Endometrial microvascular endothelial cells (primary cell): ENCODE data around the gene CDH4. TPM values are rescaled to one million over a fixed set of nuclear protein-coding genes. Genes with fewer than 3 reads are reported as not detected.

ENCODE experiments used
- in situ Hi-C: cut with HindIII; loops from 2 replicates; pipeline ENCODE4 v1.10.0; 2017; ENCODE audit warnings: low sequenced_read_pairs, low pct_unique_long_range_greater_than_20kb; ENCODE audit errors: inconsistent ontology term
- total RNA-seq: library from RNA; depleted of rRNA; stranded (reverse); fragments of >200 nt; gene quantifications from one replicate; pipeline ENCODE4 v1.2.3, GENCODE V29; 2015; ENCODE audit errors: inconsistent ontology term

Gene CDH4
- total RNA-seq, 1 donor from 2014 or later, result 31.2 TPM

DNA sequence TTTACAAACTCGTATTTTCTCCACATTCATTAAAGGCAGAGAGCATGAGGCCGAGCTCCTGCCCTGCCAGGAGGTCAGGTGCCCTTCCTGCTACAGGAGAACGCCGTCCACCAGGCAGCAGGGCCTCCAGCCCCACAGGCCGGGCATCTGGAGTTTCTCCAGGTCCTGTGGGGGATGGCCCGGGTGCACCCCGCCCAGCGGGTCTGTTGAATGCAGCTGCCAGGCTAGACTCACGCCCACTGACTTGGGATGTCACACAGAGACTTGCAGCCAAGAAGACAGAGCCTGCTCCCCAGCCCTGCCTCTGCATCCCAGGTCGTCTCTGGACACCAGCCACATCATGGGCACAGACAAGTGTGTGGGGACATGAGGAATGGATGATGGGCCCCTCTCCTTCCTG lies 376.4 kb downstream of the CDH4 start:
- in situ Hi-C loops, result no loop called here

DNA sequence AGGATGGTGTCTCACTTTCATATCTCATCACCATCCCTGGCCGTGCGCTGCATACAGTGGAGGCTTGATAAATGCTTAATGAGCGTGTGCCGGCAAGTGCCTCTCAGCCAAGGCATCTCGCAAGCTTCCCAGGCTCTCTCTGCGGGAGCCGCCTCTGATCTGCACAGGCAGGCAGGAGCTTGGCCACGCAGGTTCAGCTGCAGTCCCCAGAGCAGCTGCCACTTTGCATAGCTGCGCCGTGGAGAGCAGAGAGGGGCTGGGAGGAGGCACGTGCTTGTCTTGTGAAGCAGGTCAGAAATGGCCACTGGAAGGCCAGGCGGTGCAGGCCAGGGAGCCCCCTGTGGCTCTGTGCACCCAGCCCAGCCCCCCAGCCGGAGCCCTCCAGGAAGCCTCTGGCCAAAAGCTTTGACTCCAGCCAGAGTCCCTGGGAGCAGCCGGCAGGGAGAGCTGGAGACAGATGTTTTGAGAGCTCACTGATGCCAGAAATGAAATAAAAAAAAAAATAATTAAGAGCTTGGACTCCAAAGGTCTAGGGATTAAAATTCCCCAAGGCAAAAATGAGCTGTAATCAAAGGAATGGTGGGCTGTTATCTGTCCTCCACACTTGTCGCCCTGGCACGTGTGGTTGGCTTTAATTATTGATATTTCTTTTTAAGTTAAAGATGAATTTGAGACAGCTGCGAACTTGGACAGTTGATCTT lies 377.0 kb downstream of the CDH4 start:
- in situ Hi-C loops, result no loop called here

DNA sequence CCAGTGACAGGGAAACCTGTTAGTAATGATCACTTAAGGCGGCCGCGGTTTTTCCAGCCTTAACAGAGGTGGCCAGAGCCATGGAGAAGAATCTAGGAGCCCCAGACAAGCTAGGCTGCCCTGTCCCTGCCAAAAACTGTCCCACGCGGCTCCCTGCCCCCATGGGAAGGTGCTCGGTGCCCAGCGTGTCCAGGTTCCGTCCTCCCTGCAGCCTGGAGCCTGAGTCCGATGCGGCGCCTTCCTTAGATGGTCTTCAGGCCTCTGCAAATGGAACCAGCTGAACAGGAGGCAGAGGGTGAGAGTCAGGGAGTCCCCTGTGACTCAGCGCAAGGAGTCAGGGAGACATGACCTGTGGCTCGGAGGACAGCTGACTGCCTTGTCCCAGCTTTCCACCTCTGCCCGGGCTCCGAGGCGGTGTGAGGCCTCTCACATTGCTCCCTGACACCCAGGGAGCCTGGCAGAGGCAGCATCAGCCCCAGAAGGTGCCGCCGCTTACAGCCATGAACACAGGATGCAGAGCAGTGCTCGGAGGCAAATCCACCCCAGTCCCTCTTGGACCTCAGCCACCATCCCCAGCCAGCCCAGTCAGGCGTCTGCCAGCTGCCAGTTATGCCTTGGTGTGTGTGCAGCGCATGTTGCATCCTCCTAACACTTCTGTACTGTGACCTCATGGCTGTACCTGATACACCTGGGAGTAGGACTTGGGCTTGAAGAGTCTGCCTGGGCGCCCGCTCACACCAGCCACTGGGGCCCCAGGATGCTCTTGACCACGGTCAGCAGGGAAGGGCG lies 377.7 kb downstream of the CDH4 start:
- in situ Hi-C loops, result no loop called here

DNA sequence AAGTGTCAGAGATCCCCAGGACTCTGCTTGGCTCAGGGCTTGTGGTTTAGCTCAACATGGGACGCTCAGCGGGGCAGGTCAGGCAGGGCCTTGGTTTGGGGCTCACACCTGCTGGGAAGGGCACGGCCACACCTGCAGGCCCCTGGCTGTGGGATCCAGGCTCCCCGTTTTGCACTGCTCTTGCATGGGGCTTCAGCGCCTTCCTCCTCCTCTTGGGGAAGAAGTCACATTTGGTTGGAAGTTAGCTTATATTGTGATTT lies 378.3 kb downstream of the CDH4 start:
- in situ Hi-C loops, result no loop called here

DNA sequence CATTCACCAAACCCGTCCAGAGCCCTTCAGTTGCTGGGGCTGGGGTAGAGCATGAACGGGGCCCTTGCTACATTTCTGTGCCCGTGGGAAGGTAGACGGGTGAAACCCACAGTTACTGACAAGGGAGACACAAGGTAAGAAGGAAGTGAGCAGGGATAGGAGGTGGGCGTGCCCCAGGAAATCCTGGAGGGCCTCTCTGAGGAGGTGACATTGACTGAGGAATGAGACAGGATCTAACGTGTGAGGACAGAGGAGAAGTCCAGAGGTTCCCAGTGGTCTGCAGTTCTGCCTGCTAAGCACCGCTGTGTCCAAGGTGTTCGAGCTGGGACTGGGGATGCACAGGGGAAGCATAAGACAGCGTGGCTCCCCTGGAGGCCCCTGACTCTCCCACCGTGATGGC lies 378.8 kb downstream of the CDH4 start:
- in situ Hi-C loops, result no loop called here

DNA sequence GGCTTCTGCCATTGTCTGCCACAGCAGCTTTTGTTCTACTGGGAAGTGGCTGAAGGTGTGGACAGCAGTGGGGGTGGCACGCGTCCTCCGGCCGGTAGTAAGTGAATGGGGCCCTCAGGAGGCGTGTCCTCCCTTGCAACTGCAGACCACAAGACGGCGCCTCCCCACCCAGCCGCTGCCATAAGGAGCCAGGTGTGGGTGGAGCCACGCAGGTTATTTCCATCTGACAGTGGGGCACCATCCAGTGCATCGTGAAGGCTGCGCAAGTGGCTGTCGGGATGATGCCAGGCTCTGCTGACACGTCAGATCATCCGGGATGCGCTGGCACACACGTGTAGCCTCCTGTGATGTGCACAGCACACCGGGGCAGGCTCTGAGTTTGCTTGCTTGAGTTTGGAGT lies 379.7 kb downstream of the CDH4 start:
- in situ Hi-C loops, result no loop called here

DNA sequence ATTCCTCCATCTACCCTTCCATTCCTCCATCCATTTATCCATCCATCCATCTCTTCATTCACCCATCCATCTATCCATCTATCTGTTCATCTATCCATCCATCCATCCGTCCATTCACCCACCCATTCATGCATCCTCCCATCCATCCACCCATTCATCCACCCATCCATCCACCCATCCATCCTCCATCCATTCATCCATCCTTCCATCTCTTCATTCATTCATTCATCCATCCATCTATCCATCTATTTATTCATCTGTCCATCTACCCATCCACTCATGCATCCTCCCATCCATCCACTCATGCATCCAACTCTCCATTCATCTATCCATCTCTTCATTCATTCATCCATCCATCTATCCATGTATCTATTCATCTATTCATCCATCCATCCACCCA lies 380.9 kb downstream of the CDH4 start:
- in situ Hi-C loops, result no loop called here

DNA sequence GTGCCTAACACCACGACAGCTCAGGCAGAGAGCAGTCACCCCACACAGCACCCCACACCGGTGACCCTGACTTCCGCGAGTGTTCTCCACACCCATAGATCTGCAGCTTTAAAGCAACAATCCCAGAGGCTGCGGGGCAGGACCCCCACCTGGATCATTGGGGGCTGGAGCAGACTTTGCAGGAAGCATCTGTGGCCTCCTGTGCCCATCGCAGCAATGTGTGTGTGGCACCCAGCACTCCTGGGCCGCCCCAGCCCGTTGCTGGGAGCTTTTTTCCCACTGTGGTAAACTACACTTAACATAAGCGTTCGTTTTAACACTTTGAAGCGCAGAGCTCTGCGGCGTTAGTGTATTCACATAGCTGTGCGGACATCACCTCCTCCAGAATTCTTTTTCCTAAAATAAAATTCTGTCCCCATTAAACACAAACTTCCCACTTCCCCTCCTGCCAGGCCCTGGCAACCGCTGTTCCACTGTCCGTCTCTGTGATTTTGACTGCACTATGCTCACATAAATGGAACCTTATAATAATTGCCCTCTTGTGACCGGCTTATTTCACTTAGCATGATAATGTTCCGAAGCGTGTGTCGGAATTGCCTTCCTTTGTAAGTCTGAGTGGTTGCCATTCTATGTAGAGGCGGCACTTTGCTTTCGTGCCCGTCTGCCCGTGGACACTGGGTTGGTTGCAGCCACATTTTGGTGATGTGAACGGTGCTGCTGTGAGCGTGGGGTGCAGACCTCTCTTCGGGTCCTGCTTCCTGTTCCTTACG lies 382.5 kb downstream of the CDH4 start:
- in situ Hi-C loops, result no loop called here

DNA sequence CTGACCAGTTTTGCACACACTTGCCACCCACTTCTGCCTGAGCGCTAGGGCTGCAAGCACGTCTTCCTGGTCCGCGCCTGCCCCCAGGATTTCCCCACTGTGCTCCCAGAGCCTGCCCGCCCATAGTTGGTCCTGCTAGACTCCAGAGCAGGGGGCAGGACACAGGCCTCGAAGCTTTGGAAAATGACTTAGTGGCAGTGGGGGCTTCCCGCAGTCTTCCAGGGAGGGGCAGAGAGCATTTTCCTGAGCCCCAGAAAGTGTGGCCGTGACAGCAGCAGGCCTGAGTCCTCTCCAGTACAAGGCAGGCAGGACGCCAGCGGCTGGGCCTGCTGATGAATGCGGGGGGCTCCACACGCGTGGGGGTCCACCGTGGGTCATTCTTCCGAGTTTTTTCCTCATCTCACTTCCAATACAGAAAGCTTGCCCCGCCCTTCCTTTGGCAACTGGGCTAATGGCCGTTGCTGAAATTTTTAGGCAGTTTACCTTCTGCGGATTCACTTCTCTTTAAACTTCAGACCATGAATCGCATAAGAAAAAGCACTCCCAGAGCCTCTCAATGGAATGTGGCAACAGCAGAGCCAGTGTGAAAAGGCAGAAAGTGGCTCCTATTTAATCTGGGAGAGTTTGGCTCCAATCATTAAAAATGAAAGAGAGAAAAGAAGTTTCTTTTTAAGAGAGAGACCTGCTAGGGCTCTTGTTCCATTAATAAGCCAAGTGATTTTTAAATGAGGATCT lies 383.8 kb downstream of the CDH4 start:
- in situ Hi-C loops, result no loop called here

DNA sequence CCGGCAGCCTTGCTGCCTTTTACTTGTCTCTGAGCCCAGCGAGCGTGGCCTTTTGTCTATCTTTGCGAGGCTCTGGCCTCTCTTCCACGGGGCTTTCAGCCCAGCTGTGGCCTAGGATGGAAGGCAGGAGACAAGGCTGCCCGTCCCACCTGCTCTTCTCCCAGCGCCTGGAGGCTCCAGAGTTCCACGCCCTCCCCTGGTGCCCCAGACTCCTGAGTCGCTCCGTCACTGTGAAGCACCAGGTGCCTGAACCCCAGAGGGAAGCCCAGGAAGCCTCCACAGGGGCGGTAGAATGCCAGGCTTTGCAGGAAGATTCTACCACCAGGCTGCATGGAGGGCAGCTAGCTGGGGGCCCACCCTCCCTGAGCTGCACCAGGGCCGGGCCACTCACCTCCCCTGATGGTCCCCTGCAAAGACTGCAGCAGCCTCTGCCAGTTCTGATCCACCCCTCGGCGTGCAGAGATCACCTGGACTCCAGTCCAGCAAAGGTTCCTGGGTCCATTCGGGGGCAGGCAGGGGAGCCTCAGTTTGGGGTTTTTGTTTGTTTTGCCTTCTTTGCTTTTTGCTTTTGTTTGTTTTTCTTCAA lies 384.6 kb downstream of the CDH4 start:
- in situ Hi-C loops, result no loop called here

DNA sequence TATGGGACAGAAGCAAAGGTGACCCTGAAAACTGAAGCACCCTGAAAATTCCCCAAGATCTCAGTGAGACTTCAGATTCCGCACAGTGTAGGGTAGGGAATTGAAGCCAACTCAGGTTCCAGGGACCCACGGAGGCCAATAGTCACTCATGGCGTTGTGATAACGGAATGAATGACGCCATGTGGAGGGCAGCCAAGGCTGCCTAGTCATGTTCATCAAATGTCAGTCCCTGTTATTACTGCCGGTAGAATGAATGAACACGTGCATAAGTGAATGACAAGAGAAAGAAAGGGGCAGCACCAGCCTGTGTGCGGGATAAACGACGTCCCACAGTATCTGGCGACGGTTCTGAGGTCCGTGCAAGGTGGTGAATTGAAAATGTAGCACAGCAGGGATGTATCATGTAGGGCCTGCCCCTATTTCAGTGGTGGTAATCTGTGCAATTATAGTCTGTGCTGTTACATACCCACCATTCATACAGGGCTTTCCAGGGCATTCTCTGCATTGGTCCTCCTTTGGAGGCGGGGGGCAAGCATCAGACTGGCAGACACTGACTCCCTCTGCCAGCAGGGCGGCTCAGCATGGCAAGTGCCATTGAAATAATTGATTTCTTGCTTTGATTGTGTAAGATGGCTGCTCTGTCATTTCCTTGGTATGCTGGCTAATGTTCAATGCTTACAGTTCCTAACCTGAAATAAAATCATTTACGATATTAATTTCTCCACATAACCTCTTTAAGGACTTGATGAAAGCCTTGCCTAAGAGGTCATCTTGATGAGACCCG lies 386.9 kb downstream of the CDH4 start:
- in situ Hi-C loops, result no loop called here

DNA sequence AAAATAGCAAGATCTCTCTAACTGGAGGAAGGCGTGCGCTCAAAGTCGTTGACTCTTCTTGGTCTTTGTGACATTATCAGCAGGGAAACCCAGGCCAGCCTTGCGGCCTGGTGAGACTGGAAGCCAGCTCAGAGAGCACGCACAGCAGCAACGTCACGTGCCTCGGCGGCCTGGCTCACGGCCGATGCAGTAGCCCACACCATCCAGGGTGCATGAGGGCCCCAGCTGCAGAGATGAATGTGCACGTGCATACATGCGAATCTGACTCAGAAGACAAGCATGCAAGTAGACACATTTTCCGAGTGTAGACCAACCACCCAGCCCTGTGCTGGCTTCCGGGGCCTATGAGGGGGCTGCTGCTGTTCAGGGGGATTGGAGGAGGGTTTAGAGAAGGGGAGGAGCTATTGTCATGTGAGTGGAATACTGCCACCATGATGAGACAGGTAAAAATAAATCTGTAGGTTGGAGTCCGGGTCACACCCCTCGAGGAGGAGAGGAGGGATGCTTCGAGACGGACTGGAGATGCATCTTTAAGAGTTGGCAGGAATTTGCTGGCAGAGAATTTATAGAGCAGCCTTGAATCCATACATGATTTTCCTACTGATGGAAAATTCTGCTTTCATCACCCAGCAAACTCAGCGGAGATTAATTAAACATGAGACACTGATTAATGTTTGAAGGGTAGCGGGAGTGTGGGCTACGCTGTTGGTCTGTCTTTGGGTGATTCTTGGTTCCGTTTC lies 388.2 kb downstream of the CDH4 start:
- in situ Hi-C loops, result no loop called here

DNA sequence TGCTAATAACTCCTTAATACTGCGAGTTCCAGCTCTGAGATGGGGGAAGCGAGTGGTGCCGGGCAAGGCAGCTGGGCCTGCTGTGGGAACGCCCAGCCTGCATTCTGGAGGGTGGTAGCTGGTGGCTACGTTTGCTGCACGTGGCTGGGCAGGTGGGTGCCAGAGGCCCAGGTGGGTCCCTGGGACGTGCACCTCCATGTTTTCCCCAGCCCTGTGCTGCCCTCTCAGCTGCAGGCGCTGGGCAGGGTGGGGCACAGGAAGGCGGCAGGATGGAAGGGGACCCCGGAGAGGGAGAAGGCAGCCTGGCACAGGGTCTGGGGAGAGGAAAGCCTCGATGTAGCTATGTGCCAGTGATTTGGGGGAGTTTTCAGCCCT lies 388.8 kb downstream of the CDH4 start:
- in situ Hi-C loops, result no loop called here

DNA sequence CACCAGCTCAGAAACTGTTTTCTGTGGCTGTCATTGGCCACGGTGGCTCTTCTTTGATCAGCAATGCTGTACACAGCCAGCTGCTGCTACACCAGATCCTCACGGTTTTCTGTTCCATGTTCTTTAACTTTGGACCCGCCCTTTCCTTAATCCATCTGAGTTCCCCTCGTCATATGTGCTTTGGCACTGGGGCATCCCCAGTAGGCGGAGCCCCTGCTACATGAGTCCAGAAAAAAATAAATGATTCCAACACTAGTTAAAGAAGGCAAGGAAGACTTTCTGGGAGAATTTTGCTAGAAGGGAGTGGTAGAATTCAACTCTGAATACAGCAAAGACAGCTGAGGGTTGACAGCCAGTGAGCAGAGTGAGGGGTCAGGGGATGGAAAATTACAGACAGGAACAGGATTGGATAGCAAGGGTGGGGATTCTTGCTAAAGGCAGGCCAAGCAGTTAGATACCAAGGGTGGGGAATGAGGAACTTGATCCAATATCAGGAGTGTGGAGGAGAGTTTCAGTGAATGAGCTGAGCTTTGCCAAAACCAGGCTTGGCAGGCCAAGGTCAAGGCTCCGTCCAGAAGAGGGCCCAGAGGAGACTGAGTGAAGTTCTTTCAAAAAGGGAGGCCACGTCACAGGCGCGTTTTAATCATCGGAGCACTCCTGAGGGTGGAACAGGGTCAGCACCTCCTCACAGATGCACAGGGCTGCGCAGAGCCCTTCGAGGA lies 391.8 kb downstream of the CDH4 start:
- in situ Hi-C loops, result no loop called here

DNA sequence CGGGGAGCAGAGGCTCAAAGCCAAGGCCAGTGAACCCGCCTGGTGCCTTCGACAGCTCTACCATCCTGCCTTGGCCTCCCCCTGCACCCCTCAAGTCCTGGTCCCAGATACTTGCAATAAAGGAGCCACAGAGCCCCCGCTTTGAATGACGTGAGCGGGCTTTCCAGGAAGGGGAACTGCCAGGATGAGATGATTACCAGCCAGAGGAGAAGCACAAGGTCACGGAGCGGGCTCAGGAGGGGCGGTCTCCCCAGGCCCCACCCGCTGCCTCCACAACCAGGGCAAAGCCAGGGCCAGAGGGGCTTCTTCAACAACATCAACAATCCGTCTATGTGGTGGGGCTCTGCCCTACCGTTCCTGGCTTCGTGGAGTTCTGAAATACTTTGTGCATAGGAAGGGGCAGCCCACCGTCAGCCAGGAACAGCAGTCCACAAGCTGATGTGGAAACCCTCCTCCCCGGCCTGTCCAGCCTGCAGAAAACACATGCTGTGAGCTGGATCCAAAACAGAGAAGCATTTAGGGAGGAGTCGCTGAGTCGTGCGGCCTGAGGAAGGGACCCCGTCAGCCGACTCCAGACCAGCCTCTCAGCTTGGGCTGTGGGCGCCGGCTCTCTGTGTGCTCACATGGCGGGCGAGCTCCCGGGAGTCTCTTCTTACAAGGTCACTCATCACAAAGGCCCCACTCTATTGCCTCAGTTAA lies 392.5 kb downstream of the CDH4 start:
- in situ Hi-C loops, result no loop called here

DNA sequence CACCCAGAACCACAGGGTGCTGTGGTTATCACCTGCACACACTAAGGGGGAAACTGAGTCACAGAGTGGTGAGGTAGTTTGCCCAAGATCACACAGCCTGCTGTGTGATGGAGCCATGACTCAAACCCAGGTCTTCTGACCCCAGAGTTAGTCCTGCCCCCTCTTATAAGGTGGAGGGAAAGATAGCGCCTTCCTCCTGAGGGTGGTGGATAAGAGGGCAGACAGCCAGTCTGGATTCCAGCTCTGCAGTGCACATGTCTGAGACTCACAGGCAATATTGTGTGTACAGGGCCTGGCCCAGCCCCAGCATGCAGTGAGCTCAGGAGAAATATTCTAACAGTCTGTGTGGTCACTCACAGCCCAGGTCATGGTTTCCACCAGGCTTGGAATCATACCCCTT lies 393.7 kb downstream of the CDH4 start:
- in situ Hi-C loops, result no loop called here

DNA sequence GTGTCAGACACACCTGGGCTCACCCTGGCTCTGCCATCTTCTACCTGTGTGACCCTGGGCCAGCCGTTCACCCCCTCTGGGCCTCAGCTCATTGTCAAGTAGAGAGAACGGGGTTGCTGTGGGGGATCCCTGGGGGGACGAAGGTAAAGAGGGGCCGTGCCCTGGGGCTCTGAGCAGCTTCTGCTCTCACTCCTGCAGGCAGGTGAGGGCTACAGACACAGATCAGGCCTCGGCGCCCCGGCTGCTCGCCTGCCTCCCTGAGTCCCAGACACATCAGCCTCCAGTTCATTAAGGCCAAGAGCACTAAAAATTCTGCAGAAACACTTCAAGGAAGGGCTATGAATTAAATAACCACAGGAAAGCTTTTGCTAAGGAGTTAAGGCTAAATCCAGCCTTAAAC lies 394.4 kb downstream of the CDH4 start:
- in situ Hi-C loops, result no loop called here
